KOPT-K1 (cell line): ENCODE results near the gene EPSTI1.
"Not testable (repeated sequence)": the region's sequence is repeated elsewhere in the genome, so short reads cannot be mapped to it uniquely, and the experiment has no call there.

Source experiments
- H3K27ac ChIP-seq: fragments of 200-600 bp; sonication (generic); 2 replicates; pipeline ENCODE4 v1.5.1; 2016; ENCODE audit warnings: antibody characterized with exemption, mild to moderate bottlenecking, low read depth, low read length; ENCODE audit not compliant: poor library complexity, severe bottlenecking
- H3K36me3 ChIP-seq: fragments of 200-600 bp; sonication (generic); 2 replicates; pipeline ENCODE4 v1.5.1; 2017; ENCODE audit warnings: antibody characterized with exemption, mild to moderate bottlenecking, low read length, moderate library complexity; ENCODE audit not compliant: insufficient read depth
- H3K9me3 ChIP-seq: fragments of 200-600 bp; sonication (generic); 2 replicates; pipeline ENCODE4 v1.5.1; 2017; ENCODE audit warnings: antibody characterized with exemption, low read length, mild to moderate bottlenecking; ENCODE audit not compliant: insufficient read depth, poor library complexity, severe bottlenecking

EPSTI1 gene

GRCh38 chr13:42875475-42876269 is 116.4 kb downstream of the EPSTI1 start:
- H3K27ac ChIP-seq, result no peak overlapping the region
- H3K9me3 ChIP-seq, result no peaks in the 10 kb centered on the region
- H3K36me3 ChIP-seq, result no peaks in the 10 kb centered on the region

DNA sequence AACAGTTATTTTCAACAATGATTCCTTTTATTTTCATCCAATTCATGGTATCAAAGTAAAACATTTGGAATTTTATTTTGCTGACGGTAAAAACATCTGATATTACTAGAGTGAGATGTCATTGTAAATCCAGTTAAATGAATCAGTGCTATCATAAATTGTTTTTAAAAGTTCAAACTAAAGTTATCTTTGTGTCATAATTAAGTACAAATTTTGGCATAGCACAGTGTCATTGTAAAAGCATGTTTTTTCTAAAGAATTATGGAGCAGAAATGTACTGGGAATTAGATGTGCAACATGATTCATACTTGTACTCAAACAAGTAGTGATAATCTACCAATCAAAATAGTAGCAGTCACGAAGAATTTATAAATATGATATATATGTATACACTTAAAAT is 117.8 kb downstream of the EPSTI1 start:
- Histone ChIP-seq H3K9me3 (no peaks in the 10 kb centered on the region), H3K36me3 (no peaks in the 10 kb centered on the region), H3K27ac (no peak overlapping the region)

GRCh38 chr13:42873081-42873480 is 119.0 kb downstream of the EPSTI1 start:
- Histone ChIP-seq H3K36me3 (no peaks in the 10 kb centered on the region), H3K9me3 (no peaks in the 10 kb centered on the region), H3K27ac (no peak overlapping the region)

DNA sequence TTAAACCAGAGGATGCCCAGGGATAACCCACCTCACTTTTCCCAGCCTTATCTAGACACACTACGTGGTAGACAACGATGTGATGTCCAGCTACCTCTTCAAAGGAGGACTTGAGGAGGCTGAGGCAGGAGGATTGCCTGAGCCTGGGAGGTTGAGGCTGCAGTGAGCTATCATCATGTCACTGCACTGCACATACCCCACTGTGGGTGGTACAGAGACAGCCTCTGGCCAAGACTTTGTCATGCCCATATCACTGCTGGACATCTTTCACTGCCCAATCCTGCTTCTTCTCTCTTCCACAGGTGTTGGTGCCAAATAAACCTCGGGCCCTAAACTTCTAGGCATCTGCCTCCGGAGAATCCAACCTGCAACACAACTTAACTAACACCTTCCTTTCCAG is 124.8 kb downstream of the EPSTI1 start:
- no peak overlapping the region for H3K27ac ChIP-seq
- no peaks in the 10 kb centered on the region for H3K36me3 ChIP-seq
- H3K9me3 ChIP-seq, result no peaks in the 10 kb centered on the region

- no peaks in the 10 kb centered on the region for H3K36me3 ChIP-seq
- no peaks in the 10 kb centered on the region for H3K9me3 ChIP-seq
- H3K27ac ChIP-seq, result no peak overlapping the region
These were observed 126.3 kb downstream of the EPSTI1 start for GRCh38 chr13:42865768-42866102.

DNA sequence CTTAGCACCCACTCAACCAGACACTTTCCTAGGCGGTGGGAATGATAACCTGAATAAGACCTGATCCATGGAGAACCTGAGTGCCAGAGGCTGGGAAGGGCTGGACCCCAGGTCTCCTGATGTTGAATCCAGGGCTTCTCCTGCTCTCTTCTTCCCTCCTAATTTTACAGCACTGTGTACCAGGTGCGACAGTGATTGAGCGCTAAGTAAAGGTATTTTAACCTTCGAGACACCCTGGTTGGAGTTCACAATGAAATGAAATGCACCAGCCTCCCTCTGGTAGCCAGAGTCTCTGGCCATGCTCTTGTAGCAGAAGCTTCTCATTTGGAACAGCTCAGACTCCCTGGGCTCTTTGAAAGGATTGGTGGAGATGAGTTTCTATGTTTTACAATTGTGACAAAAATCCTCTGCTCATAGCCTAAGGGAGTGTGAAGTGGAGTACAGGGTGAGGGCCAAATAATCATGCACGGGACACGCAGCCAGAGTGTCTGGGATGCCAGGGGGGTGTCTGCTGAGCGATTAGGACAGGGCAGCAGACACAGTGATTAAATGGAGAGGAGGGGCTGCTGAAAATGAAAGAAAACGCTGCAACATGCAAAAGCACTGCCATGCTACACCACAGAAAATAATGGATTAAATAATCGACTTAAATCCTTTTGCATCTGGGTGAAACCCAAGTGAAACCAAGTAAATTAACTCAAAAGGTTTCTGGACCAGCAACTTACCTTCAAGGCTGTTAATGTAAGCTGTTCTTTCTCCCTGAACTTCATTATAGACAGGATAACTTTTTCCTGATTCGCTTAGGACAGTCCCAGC is 126.9 kb downstream of the EPSTI1 start:
- H3K9me3 ChIP-seq, result no peaks in the 10 kb centered on the region
- no peaks in the 10 kb centered on the region for H3K36me3 ChIP-seq
- H3K27ac ChIP-seq, result no peak overlapping the region

DNA sequence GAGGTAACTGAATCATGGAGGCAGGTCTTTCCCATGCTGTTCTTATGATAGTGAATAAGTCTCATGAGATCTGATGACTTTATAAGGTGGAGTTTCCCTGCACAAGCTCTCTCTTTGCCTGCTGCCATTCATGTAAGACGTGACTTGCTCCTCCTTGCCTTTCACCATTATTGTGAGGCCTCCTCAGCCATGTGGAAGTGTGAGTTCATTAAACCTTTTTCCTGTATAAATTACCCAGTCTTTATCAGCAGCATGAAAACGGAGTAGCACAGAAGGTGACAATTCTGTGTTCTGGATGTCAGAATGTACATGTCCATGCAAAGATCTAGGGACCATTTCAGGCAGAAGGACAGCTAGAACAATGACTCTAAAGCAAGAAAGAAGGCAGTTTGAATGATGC is 129.7 kb downstream of the EPSTI1 start:
- not testable (repeated sequence) for H3K27ac ChIP-seq, H3K36me3 ChIP-seq, H3K9me3 ChIP-seq

DNA sequence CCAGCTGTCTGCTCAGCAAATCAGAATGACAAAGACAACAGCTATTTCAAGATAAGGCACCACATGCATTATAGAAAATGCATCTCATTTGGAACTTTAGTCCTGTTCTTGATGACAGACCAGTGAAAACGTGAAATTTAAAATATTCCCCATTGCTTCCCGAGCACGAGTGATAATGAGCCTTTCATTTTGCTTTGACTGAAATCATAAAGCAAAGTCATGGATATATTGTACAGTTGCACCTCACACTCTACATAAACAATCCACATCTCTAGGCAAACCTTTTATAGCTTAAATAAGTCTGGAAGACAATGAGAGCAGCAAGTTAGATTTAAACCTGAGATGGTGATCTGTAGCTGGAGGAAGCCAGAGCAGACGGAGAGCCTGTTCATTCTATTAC is 131.6 kb downstream of the EPSTI1 start:
- H3K27ac ChIP-seq, result no peak overlapping the region
- H3K36me3 ChIP-seq, result no peaks in the 10 kb centered on the region
- no peaks in the 10 kb centered on the region for H3K9me3 ChIP-seq

- no peak overlapping the region for H3K27ac ChIP-seq
These were observed 132.3 kb downstream of the EPSTI1 start for GRCh38 chr13:42859760-42860159.

GRCh38 chr13:42855410-42855809 is 136.6 kb downstream of the EPSTI1 start:
- no peak overlapping the region for H3K27ac ChIP-seq
- no peaks in the 10 kb centered on the region for H3K9me3 ChIP-seq
- H3K36me3 ChIP-seq, result no peaks in the 10 kb centered on the region

More at GRCh38 chr13:42859760-42860159, 132.3 kb downstream of the EPSTI1 start:
- Histone ChIP-seq H3K9me3 (no peaks in the 10 kb centered on the region), H3K36me3 (no peaks in the 10 kb centered on the region)

- no peaks in the 10 kb centered on the region for H3K36me3 ChIP-seq
- H3K27ac ChIP-seq, result no peak overlapping the region
- H3K9me3 ChIP-seq, result no peaks in the 10 kb centered on the region
These were observed 139.9 kb downstream of the EPSTI1 start for GRCh38 chr13:42852136-42852535.

DNA sequence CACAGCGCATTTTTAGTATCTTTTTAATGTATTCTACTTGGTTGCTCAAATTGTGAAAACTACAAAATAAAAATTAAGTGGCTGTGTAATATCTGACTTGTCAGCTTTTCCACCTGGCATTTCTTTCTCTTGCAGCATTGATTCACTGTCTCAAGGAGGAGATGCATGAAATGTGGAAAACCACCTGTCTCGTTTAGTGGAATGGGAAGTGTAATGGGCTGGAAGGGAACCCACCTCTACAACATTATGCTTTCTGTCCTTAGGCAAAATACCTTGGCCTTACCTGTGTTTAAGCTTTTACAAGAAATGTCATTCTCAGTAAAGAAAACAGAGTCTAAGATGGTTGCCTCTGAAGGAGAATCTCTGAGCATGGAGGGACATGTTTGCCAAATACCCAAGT is 142.8 kb downstream of the EPSTI1 start:
- Histone ChIP-seq H3K27ac (no peak overlapping the region), H3K36me3 (no peaks in the 10 kb centered on the region)

GRCh38 chr13:42847891-42848663 is 144.0 kb downstream of the EPSTI1 start:
- Histone ChIP-seq H3K9me3 (no peaks in the 10 kb centered on the region), H3K36me3 (no peaks in the 10 kb centered on the region), H3K27ac (no peak overlapping the region)

More for the DNA sequence above, 142.8 kb downstream of the EPSTI1 start:
- H3K9me3 ChIP-seq, result no peaks in the 10 kb centered on the region

- no peaks in the 10 kb centered on the region for H3K36me3 ChIP-seq
- H3K9me3 ChIP-seq, result no peaks in the 10 kb centered on the region
- H3K27ac ChIP-seq, result no peak overlapping the region
These were observed 154.9 kb downstream of the EPSTI1 start for GRCh38 chr13:42836930-42837690.
